Stimulated activated CD4-positive, alpha-beta T cell treated with anti-CD3 and anti-CD28 coated beads, Interleukin-1b, Interleukin-23, amount 100 ng/mL, for 1 hour (primary cell): ENCODE measurements around the gene NODAL.

Experiments used
- DNase-seq, 2 donors: peaks; one replicate each; pipeline ENCODE4 v3.0.0-alpha.2; 2020; ENCODE audit warnings: low read depth in 2 of 2

Gene NODAL

DNA sequence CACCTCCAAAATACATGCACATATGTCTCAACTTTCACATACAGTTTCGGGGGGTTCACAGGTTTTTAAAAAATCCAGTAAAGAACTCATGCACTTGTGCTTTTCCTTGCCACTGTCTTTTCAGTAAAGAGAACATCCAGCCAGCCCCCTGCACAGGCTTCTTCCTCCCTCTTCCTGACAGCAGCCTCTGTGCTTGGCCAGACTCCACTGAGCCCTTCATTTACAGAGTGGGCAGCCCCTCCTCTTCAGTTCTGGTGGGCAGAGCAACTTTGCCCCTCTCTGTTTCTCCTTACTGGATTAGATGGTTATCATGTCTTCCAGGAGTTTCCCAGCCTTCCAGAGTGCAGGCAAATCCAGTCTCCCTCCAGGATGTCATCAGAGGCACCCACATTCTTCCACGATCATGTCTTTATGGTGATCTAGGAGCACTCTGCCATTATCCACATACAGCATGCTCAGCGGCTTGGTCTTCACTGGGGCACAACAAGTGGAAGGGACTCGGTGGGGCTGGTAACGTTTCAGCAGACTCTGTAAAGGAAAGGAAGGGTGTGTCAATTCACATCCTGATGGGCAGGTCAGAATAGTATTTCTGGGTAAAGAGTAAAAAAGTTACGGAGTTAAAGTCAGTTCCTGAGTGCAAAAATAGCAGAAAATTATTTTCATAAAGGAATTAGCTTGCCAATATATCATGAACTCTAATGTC lies 8.8 kb downstream of the NODAL start:
- DNase-seq = no peak

GRCh38 chr10:70432101-70432500 lies 9.4 kb downstream of the NODAL start:
- no peak for DNase-seq

- no peak for DNase-seq
These were observed 10.7 kb downstream of the NODAL start for GRCh38 chr10:70430493-70431445.

- no peak for DNase-seq
These were observed 14.7 kb downstream of the NODAL start for GRCh38 chr10:70426823-70427222.

DNA sequence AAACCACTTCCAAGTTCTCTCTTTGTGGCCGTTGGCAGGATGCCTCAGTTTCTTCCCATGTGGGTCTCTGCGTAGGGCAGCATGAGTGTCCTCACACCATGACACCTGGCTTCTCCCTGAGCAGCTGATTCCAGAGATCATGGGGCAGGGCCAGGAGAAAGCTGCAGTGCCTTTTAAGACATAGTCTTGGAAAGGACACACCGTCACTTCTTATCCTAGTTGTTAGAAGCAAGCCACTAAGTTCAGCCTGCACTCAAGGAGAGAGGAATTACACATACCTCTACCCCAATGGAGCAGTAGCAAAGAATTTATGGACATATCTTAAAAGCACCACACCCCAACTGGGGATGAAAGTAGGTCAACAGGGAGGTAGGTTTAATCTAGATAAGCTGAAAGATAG lies 16.4 kb downstream of the NODAL start:
- no peak for DNase-seq

DNA sequence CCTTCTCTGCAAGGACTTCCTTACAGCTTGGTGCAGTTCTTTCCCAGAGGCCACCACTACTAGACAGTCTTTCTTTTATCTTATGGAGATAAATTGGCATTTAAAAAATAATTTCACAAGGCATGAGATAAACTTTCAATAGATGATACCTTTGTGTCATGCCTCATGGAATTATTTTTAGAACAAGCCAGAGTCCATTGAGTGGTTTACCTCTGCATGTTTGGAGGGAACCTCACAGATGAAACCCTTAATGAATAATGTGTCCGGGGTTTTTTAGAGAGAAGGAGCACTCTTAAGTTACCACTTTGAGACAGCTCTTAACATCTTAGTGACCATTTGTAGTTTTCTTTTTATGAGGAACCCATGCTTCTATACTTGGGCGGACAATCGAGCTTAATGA lies 17.2 kb downstream of the NODAL start:
- DNase-seq = no peak

DNA sequence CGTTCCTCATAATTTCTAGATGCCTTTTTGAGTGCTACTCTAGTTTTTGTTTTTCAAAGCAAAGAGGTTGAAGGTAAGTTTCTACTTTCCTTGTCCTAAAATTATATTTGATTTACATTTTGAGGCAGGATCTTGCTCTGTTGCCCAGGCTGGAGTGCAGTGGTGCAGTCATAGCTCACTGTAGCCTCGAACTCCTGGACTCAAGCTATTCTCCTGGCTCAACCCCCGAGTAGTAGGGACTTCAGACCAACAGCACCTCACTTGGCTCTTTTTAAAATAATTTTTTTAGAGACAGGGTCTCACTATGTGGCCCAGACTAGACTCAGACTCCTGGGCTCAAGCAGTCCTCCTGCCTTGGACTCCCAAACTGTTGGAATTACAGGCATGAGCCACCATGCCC lies 22.8 kb downstream of the NODAL start:
- no peak for DNase-seq

DNA sequence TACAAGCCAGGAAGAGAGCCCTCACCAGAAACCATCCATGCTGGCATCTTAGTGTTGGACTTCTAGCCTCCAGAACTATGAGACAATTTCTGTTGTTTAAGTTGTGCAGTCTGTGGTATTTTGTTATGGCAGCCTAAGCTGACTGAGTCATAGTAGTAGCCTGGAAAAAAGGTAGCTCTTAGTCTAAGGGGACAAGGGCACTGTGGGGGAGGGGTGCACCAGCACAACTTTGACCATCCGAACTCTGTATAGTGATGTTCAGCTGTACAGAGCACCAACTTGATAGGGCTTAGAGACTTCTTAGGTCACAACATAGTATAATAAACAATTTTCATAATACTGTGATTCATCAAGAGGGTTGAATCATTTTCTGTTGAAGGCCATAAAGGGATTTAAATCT lies 23.3 kb downstream of the NODAL start:
- DNase-seq = no peak

GRCh38 chr10:70417568-70417967 lies 23.9 kb downstream of the NODAL start:
- no peak for DNase-seq

DNA sequence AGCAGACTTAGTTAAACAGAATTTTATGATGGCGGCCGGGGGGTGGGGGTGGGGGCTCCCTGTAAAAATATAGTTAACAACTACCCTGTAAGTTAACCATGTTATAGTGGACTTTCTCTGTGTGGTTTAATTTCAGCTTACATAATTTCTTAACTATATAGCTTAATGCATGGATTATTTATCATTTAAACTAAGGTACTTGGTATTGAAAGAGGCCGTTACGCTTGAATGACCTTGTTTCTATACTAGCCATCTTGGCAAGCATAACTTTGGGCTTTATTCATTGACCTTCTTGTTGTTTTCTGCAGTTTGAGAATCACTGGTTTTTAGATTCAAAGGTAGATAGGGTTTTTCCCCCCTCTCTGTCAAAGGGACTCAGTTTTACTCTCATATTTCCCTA lies 29.1 kb downstream of the NODAL start:
- no peak for DNase-seq

DNA sequence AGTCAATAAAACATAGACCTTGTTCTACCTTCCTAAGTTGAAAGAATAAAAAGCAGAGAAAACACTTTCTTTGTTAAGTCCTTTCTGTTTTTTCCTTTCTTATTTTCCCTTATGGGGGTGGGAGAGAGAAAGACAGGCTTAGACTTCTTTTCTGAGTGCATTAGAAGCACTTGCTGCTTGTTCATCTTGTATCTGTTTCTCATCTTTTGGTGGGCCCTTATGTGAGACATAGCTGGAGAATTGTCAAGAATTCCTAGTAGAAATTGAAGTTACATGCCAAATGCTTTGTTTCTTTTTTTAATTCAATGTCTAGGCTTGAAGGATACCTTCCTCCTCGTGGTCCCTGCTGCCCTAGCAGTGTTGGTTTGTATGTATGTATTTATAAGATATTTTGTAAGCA lies 30.9 kb downstream of the NODAL start:
- DNase-seq = no peak

DNA sequence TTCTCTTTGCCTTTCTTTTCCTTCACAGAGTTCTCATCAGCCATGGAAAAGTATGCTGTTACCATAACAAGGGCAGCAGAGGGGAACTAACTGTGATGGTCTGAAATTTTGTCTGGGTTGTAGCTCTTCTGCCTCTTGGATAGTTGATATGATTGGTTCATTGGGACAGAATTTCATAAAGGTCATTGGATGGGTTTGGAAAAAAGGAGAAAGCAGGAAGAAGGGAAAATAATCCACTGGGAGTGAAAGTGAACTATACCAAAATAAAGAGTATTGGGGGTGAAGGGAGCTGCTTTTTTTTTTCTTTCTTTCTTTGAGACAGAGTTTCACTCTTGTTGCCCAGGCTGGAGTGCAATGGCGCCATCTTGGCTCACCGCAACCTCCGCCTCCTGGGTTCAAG lies 31.7 kb downstream of the NODAL start:
- DNase-seq = no peak

- no peak for DNase-seq
These were observed 36.2 kb downstream of the NODAL start for GRCh38 chr10:70405037-70405824.

GRCh38 chr10:70404787-70405036 lies 36.8 kb downstream of the NODAL start:
- DNase-seq = no peak

DNA sequence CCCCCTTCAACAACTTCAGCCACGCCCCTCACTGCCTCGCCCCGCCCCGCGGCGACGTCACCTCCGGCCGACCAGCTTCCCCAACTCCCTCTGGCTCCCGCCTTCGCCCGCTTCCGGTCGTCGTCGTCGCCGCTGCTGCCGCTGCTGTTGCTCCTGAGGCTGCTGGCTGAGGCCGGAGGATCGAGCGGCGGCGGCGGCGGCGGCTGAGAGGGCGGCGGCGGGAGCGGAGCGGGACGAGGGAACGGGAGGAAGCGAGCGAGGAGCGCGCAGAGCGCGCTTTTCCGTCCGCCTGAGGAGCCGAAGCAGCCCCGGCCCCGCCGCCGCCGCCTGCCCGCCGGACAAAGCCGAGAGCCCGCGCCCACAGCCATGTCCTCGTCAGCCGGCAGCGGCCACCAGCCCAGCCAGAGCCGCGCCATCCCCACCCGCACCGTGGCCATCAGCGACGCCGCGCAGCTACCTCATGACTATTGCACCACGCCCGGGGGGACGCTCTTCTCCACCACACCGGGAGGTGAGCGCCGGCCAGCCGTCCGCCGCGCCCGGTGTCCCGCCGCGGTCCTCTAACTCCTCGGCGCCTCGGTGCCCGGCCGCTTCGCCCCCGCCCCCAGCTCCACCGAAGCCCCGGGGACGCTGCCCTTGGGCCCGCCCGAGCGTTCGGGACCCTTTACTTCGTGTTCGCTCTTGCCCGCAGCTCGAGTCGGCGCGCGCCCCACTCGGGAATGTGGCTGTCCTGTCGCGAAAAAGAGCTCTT lies 37.3 kb downstream of the NODAL start, which contains the start of gene EIF4EBP2:
Gene EIF4EBP2, plus strand, starts transcription at position 110 of the 751 bp plus-strand sequence. Its CDS starts 257 bp downstream, at position 367.
- DNase-seq = peak; percentile 93 to 100

DNA sequence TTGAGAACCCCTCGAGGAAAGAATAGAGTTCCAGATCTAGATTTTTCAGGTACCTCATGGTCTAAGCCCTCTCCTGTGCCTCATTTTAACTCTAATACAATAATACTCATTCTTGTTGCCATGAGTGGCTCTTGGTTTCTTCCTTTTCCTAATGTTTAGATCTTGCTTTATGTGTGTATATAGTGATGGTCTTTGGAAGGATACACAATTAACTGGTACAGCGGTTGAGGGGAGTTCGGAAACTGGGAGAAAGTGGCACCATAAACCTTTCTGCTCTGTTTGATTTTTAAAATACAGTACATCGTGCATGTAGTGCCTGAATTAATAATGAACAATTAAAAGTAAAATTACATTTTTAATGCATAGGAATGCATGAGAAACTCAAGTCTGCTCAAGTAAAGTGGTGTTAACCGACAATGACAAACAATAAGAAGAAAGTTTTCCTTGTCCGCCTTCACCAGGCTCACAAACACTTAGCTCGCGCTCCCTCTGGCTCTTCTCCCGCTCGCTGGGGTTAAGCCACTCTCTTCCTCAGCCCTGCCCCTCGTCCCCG lies 37.9 kb downstream of the NODAL start:
- DNase-seq = no peak

GRCh38 chr10:70399177-70399576 lies 42.3 kb downstream of the NODAL start:
- no peak for DNase-seq

GRCh38 chr10:70396140-70396539 lies 45.3 kb downstream of the NODAL start:
- no peak for DNase-seq

- DNase-seq = no peak
These were observed 49.8 kb downstream of the NODAL start for GRCh38 chr10:70391654-70392053.
